Measurements from ENCODE around the gene FAM90A1. TPM values are rescaled to one million over a fixed set of nuclear protein-coding genes. Genes with fewer than 3 reads are reported as not detected.
"Not testable (repeated sequence)": the region's sequence is repeated elsewhere in the genome, so short reads cannot be mapped to it uniquely, and the experiment has no call there.

The FAM90A1 gene
- total RNA-seq, 2 donors from 2014 or later = 0.67 to 1.3 TPM

DNA sequence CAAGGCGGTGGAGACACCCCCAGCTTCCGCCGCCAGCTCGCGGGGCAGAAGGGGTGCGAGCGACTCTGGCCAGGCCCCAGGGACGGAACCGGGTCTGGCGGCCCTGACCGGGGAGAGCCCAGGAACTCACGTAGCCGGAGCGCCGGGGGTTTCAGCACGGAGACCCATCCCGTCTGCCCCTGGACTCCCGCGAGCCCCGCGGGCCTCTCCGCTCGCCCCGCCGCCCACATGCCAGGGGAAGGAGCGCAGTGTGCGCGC lies 15.1 kb upstream of the FAM90A1 start:
- H3K27ac Mint-ChIP-seq; H3K9me3 Mint-ChIP-seq; H3K27me3 Mint-ChIP-seq (ENCODE audit: low read depth); ATAC-seq (replicated peaks in 1 of 2); DNase-seq; H3K36me3 Mint-ChIP-seq (ENCODE audit: insufficient read depth in 2 of 2): not testable (repeated sequence)
- peak overlapping the region; percentile 86 to 89 for H3K4me3 Mint-ChIP-seq
- H3K4me1 Mint-ChIP-seq (ENCODE audit: low read depth) = peaks cover 35% of the 10 kb centered on the region

DNA sequence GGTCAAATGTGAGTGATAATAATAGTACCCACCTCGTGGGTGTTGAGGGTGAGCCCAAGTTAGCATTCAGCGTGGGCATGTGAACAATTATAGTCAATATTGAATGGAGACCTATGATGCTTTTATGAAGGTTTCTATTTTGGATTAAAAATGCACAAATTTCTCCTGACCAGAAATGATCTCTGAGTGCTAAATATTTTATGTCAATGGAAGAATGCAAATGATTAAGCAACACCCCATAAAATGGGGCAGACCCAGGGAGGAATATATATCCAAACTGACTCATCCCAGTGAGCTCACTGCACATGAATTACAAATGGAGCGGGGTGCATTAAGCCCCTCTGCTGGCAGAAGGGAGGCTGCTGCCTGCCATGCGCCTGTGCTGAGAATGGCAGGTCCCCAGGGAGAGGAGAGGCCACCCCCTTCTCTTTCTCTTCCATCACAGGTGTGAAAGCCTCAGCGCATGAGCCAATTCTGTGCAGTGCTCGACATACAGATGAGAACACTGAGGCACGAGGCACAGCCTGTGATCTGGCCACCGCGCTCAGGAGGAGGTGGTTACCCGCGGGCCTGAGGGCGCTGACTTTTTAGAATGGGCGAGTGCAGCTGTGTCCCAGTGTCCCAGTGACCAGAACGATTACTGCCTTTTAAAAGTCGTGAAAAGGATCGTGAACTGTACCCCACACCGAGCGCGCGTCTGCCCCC lies 14.7 kb upstream of the FAM90A1 start:
- H3K36me3 Mint-ChIP-seq (ENCODE audit: insufficient read depth in 2 of 2); ATAC-seq (replicated peaks in 1 of 2); H3K27me3 Mint-ChIP-seq (ENCODE audit: low read depth); H3K9me3 Mint-ChIP-seq; H3K27ac Mint-ChIP-seq: not testable (repeated sequence)
- Mint-ChIP-seq H3K4me3 (peak overlapping the region; percentile 86 to 89), H3K4me1 (ENCODE audit: low read depth) (peaks cover 33% of the 10 kb centered on the region)
- peak; percentile 19 to 39 for DNase-seq

- H3K36me3 Mint-ChIP-seq (ENCODE audit: insufficient read depth in 2 of 2); ATAC-seq (replicated peaks in 1 of 2); H3K27ac Mint-ChIP-seq; H3K9me3 Mint-ChIP-seq; H3K27me3 Mint-ChIP-seq (ENCODE audit: low read depth); DNase-seq; H3K4me3 Mint-ChIP-seq: not testable (repeated sequence)
- peaks cover 19% of the 10 kb centered on the region for H3K4me1 Mint-ChIP-seq (ENCODE audit: low read depth)
These were observed 13.1 kb upstream of the FAM90A1 start for GRCh38 chr12:8240340-8241114.

GRCh38 chr12:8237031-8237430 lies 9.6 kb upstream of the FAM90A1 start:
- H3K9me3 Mint-ChIP-seq; H3K4me3 Mint-ChIP-seq; H3K27me3 Mint-ChIP-seq (ENCODE audit: low read depth); H3K27ac Mint-ChIP-seq; DNase-seq; ATAC-seq (replicated peaks in 1 of 2); H3K36me3 Mint-ChIP-seq (ENCODE audit: insufficient read depth in 2 of 2): not testable (repeated sequence)
- H3K4me1 Mint-ChIP-seq (ENCODE audit: low read depth) = peaks cover 10% of the 10 kb centered on the region

DNA sequence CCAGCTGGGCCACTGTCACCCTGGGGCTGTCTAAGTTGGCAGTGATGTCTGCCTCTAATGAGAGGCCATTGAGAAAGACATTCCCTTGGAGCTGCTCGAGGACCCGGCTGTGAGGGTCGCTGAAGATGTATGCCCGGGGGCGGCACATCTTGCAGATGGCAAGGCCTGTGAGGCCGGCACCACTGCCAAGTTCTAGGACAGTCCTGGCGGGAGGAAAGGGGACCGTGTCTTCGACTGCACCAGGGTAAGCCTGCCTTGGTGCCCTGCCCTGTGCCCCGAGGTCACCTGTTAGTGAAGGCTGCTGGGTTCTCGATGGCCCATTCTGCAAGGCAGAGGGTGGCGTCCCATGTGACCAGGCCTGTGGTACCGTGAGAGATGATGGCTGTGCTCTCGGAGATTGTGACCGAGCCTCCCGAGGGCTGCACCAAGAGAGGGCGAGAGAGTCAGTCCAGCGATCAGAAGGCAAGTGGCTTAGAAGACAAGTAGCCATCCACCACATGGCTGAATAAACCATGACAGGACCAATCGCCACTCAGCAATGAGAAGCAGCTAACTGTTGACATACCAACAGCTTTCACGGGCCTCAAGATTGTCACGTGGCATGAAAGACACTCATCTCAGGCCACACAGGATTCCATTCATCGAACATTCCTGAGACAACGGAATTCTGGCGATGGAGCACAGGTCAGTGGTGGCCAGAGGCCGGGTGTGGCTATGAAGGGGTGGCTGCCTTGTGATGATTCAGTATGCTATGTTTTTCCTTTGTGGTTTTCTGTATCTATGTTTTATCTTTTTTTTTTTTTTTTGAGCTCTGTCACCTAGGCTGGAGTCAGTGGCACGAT lies 8.1 kb upstream of the FAM90A1 start:
- not testable (repeated sequence) for ATAC-seq (replicated peaks in 1 of 2); H3K27me3 Mint-ChIP-seq (ENCODE audit: low read depth); H3K36me3 Mint-ChIP-seq (ENCODE audit: insufficient read depth in 2 of 2); H3K27ac Mint-ChIP-seq; DNase-seq; H3K9me3 Mint-ChIP-seq; H3K4me3 Mint-ChIP-seq
- H3K4me1 Mint-ChIP-seq (ENCODE audit: low read depth) = peaks cover 12% of the 10 kb centered on the region

- H3K4me3 Mint-ChIP-seq; H3K36me3 Mint-ChIP-seq (ENCODE audit: insufficient read depth in 2 of 2); ATAC-seq (replicated peaks in 1 of 2); H3K27me3 Mint-ChIP-seq (ENCODE audit: low read depth); H3K9me3 Mint-ChIP-seq; H3K27ac Mint-ChIP-seq; DNase-seq: not testable (repeated sequence)
- H3K4me1 Mint-ChIP-seq (ENCODE audit: low read depth) = peaks cover 12% of the 10 kb centered on the region
These were observed 7.3 kb upstream of the FAM90A1 start for GRCh38 chr12:8234746-8235145.

DNA sequence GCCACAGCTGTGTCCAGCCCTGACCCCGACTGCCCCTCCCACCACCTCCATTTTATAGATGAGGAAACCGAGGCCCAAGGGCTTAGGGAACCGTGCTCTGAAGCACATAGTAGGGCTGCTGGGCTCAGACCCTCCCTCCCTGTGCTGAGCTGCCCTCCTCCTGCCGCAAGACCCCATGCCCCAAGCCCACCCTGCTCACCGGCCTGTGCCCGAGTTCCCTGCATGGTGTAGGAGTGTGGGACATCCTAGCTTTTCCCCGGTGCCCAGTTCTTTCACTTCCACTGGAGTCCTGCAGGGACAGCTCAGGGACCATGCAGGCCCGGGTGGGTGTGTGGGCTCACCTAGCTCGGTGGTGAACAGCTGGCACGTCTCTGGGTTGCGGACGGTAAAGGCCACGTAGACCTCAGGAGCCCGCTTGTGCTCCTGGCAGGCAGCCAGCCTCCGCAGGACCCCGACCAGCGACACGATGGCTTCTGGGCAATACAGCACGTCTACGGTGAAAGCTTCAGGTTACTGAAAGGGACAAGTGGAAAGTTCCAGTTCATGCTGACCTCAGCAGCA lies 6.6 kb upstream of the FAM90A1 start:
- H3K9me3 Mint-ChIP-seq; H3K4me3 Mint-ChIP-seq; ATAC-seq (replicated peaks in 1 of 2); H3K27ac Mint-ChIP-seq; H3K27me3 Mint-ChIP-seq (ENCODE audit: low read depth); H3K36me3 Mint-ChIP-seq (ENCODE audit: insufficient read depth in 2 of 2); DNase-seq: not testable (repeated sequence)
- H3K4me1 Mint-ChIP-seq (ENCODE audit: low read depth) = peaks cover 12% of the 10 kb centered on the region

DNA sequence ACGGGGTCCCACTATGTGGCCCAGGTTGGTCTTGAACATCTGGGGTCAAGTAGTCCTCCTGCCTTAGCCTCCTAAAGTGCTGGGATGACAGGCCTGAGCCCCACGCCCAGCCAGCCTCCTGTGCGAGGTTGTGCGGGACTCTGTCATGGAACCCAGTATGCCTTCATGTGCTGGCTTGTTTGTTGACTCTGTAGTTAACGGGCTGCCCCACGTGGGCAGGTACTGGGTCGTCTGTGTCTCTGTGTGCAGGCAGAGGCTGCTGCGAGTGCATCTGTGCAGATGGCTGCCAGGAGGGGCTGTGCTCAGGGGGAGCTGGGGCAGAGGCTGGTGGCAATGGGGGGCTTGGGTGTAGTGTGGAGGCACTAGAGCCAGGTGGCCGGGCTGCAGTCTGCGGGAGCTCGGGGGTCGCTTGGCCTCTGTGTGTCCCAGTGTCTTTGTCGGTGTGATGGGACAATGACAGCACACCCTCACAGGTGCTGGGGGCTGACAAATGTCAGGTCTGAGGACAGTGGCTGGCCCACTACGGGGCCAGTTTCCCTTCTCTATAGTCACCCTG lies 6.0 kb upstream of the FAM90A1 start:
- peaks cover 12% of the 10 kb centered on the region for H3K4me1 Mint-ChIP-seq (ENCODE audit: low read depth)
- ATAC-seq (replicated peaks in 1 of 2); H3K9me3 Mint-ChIP-seq; DNase-seq; H3K27me3 Mint-ChIP-seq (ENCODE audit: low read depth); H3K36me3 Mint-ChIP-seq (ENCODE audit: insufficient read depth in 2 of 2); H3K4me3 Mint-ChIP-seq; H3K27ac Mint-ChIP-seq: not testable (repeated sequence)

GRCh38 chr12:8231666-8232608 lies 4.5 kb upstream of the FAM90A1 start:
- ATAC-seq (replicated peaks in 1 of 2); H3K4me3 Mint-ChIP-seq; H3K36me3 Mint-ChIP-seq (ENCODE audit: insufficient read depth in 2 of 2); H3K27me3 Mint-ChIP-seq (ENCODE audit: low read depth); H3K27ac Mint-ChIP-seq; H3K9me3 Mint-ChIP-seq: not testable (repeated sequence)
- H3K4me1 Mint-ChIP-seq (ENCODE audit: low read depth) = peaks cover 22% of the 10 kb centered on the region
- DNase-seq = peak; percentile 67 to 81

- not testable (repeated sequence) for ATAC-seq (replicated peaks in 1 of 2); H3K27me3 Mint-ChIP-seq (ENCODE audit: low read depth); H3K9me3 Mint-ChIP-seq; H3K36me3 Mint-ChIP-seq (ENCODE audit: insufficient read depth in 2 of 2); DNase-seq; H3K27ac Mint-ChIP-seq; H3K4me3 Mint-ChIP-seq
- H3K4me1 Mint-ChIP-seq (ENCODE audit: low read depth) = peaks cover 29% of the 10 kb centered on the region
These were observed 3.6 kb upstream of the FAM90A1 start for GRCh38 chr12:8231049-8231448.

DNA sequence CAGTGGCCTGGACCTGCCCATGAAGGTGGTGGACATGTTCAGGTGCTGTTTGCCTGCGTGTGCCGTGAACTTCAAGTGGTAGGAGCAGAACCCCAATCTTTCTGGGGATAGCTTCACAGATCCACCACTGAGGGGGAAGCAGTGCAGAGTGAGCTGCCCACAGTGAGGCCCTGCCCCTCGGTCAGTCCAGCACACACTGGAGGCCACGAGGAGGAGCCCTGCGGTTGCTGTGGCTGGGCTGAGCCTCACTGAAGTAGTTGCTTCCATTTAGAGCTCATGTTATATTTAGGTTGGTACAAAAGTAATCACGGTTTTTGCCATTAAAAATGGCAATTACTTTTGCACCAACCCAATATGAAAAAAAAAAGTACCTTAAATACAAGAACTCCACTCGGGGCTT lies 2.1 kb upstream of the FAM90A1 start:
- not testable (repeated sequence) for H3K36me3 Mint-ChIP-seq (ENCODE audit: insufficient read depth in 2 of 2); H3K9me3 Mint-ChIP-seq; H3K4me3 Mint-ChIP-seq; ATAC-seq (replicated peaks in 1 of 2); DNase-seq; H3K27ac Mint-ChIP-seq; H3K27me3 Mint-ChIP-seq (ENCODE audit: low read depth)
- peaks cover 29% of the 10 kb centered on the region for H3K4me1 Mint-ChIP-seq (ENCODE audit: low read depth)

DNA sequence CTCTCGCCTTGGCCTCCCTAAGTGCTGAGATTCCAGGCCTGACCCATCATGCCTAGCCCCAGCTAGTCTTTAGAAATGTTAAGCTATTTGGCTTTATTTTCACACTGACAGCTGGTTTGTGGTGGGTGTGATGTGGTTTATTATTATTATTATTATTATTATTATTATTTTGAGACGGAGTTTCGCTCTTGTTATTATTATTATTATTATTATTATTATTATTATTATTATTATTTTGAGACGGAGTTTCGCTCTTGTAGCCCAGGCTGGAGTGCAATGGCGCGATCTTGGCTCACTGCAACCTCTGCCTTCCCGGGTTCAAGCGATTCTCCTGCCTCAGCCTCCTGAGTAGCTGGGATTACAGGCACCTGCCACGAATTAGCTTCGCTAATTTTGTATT lies 1.2 kb upstream of the FAM90A1 start:
- H3K27me3 Mint-ChIP-seq (ENCODE audit: low read depth); ATAC-seq (replicated peaks in 1 of 2): not testable (repeated sequence)
- H3K4me3 Mint-ChIP-seq = peak overlapping the region in 1 of 2 donors; percentile 88

More for the DNA sequence above, 1.2 kb upstream of the FAM90A1 start:
- H3K27ac Mint-ChIP-seq; DNase-seq; H3K9me3 Mint-ChIP-seq; H3K36me3 Mint-ChIP-seq (ENCODE audit: insufficient read depth in 2 of 2): not testable (repeated sequence)
- H3K4me1 Mint-ChIP-seq (ENCODE audit: low read depth) = peaks cover 29% of the 10 kb centered on the region
